A549 (cell line): Measurements from ENCODE around the gene HNRNPR. TPM values are rescaled to one million over a fixed set of nuclear protein-coding genes. Genes with fewer than 3 reads are reported as not detected.

Experiments used
- ATAC-seq, 2 experiments: fragments of 200-7000 bp in 1 of 2; fragments of >200 bp in 1 of 2; cut with Nextera tagmentation in 1 of 2; cut with Tn5 transposase in 1 of 2; 3 replicates each; pipeline versions ENCODE4 v1.8.0 to v1.9.1; 2018 to 2020; ENCODE audit warnings: mild to moderate bottlenecking in 1 of 2, moderate library complexity in 1 of 2
- CTCF ChIA-PET: fragments of 300-600 bp; sonication (Branson Sonifier 250); formaldehyde crosslinking; extraction: SDS; loops from one replicate; lab custom pipeline; 2021; ENCODE audit warnings: antibody characterized with exemption, inconsistent platforms; lab: Yijun Ruan, JAX
- POLR2A ChIA-PET: fragments of 350-600 bp; formaldehyde crosslinking; extraction: SDS; loops from one replicate; lab custom pipeline; 2021; ENCODE audit warnings: antibody characterized with exemption, inconsistent platforms; lab: Yijun Ruan, JAX
- DNase-seq, 2 experiments: peaks; one replicate each; pipeline versions ENCODE4 v3.0.0 to v3.0.0-alpha.2; 2011 to 2016; ENCODE audit warnings: low read depth in 1 of 2, low spot score in 1 of 2
- FAIRE-seq: peaks from 2 replicates; lab custom pipeline; 2011; peaks lifted over from hg19 to GRCh38; lab: Jason Lieb, UNC
- H3K27ac ChIP-seq, 2 experiments: fragments of >200 bp; sonication (Bioruptor Twin); formaldehyde crosslinking; 3 replicates each; pipeline ENCODE4 v1.5.1; 2016 to 2017
- H3K4me1 ChIP-seq: fragments of >200 bp; sonication (Bioruptor Twin); formaldehyde crosslinking; 3 replicates; pipeline ENCODE4 v1.6.1; 2016
- H3K4me2 ChIP-seq: fragments of >200 bp; sonication (Bioruptor Twin); formaldehyde crosslinking; 3 replicates; pipeline ENCODE4 v1.6.1; 2016
- H3K4me3 ChIP-seq: fragments of >200 bp; sonication (Bioruptor Twin); formaldehyde crosslinking; 3 replicates; pipeline ENCODE4 v1.5.1; 2016
- H3K9me3 ChIP-seq: fragments of >200 bp; sonication (Bioruptor Twin); formaldehyde crosslinking; 3 replicates; pipeline ENCODE4 v1.6.1; 2016
- CBX8 ChIP-seq: fragments of 200-600 bp; sonication (generic); IDR thresholded peaks from 2 replicates; pipeline ENCODE4 v1.6.1; 2016
- CEBPB ChIP-seq, 2 experiments: fragments of >200 bp in 1 of 2; sonication (Bioruptor Twin) in 1 of 2; formaldehyde crosslinking in 1 of 2; IDR thresholded peaks; 2 replicates each; pipeline ENCODE4 v1.6.1; 2012 to 2016
- CHD4 ChIP-seq: fragments of 200-600 bp; sonication (generic); IDR thresholded peaks from 2 replicates; pipeline ENCODE4 v1.6.1; 2016; ENCODE audit warnings: antibody characterized with exemption, mild to moderate bottlenecking, borderline replicate concordance
- EHF ChIP-seq: fragments of 250-450 bp; sonication (Bioruptor Pico); IDR thresholded peaks from 2 replicates; pipeline ENCODE4 v1.5.0; 2020; ENCODE audit warnings: mild to moderate bottlenecking
- FOSB ChIP-seq: fragments of 250-450 bp; sonication (Bioruptor Pico); IDR thresholded peaks from 2 replicates; pipeline ENCODE4 v1.5.0; 2020; ENCODE audit warnings: mild to moderate bottlenecking, moderate library complexity
- FOSL2 ChIP-seq, 2 experiments: fragments of 450-650 bp in 1 of 2; fragments of >200 bp in 1 of 2; sonication (Bioruptor Twin) in 1 of 2; formaldehyde crosslinking; IDR thresholded peaks; 2 replicates each; pipeline versions ENCODE4 v1.5.0 to v1.6.1; 2016 to 2020; ENCODE audit warnings: mild to moderate bottlenecking in 1 of 2, moderate library complexity in 1 of 2
- FOXS1 ChIP-seq: fragments of 250-450 bp; sonication (Bioruptor Pico); IDR thresholded peaks from 2 replicates; pipeline ENCODE4 v1.5.0; 2020; ENCODE audit warnings: mild to moderate bottlenecking, moderate library complexity
- GATA3 ChIP-seq: IDR thresholded peaks from 2 replicates; pipeline ENCODE4 v1.6.1; 2012; ENCODE audit warnings: borderline replicate concordance
- HDAC2 ChIP-seq: fragments of 200-600 bp; sonication (generic); IDR thresholded peaks from 2 replicates; pipeline ENCODE4 v1.6.1; 2016
- HEYL ChIP-seq: fragments of 250-450 bp; sonication (Bioruptor Pico); IDR thresholded peaks from 2 replicates; pipeline ENCODE4 v1.8.0; 2021; ENCODE audit warnings: mild to moderate bottlenecking, moderate library complexity
- HOXA7 ChIP-seq: fragments of 250-450 bp; sonication (Bioruptor Pico); IDR thresholded peaks from 2 replicates; pipeline ENCODE4 v1.5.0; 2020; ENCODE audit warnings: mild to moderate bottlenecking, moderate library complexity
- JUNB ChIP-seq: fragments of >200 bp; sonication (Bioruptor Twin); formaldehyde crosslinking; IDR thresholded peaks from 2 replicates; pipeline ENCODE4 v1.6.1; 2016
- MAFK ChIP-seq: fragments of 450-650 bp; IDR thresholded peaks from 2 replicates; pipeline ENCODE4 v1.6.1; 2014; ENCODE audit not compliant: partially characterized antibody
- MAZ ChIP-seq: fragments of 150-350 bp; IDR thresholded peaks from 2 replicates; pipeline ENCODE4 v1.6.1; 2014; ENCODE audit warnings: antibody characterized with exemption, low read depth, low read length, borderline replicate concordance
- NPAS2 ChIP-seq: fragments of 250-450 bp; sonication (Bioruptor Pico); IDR thresholded peaks from 2 replicates; pipeline ENCODE4 v1.8.0; 2022; ENCODE audit warnings: mild to moderate bottlenecking, moderate library complexity, borderline replicate concordance
- NR3C1 ChIP-seq: fragments of >200 bp; sonication (Bioruptor Twin); formaldehyde crosslinking; IDR thresholded peaks from 3 replicates; pipeline ENCODE4 v1.6.1; 2017
- RCOR1 ChIP-seq: fragments of 150-350 bp; IDR thresholded peaks from 2 replicates; pipeline ENCODE4 v1.6.1; 2014; ENCODE audit warnings: antibody characterized with exemption, low read length, low read depth
- RFX5 ChIP-seq: fragments of 450-650 bp; IDR thresholded peaks from 2 replicates; pipeline ENCODE4 v1.7.1; 2014; ENCODE audit warnings: antibody characterized with exemption, mild to moderate bottlenecking, moderate library complexity
- TFCP2L1 ChIP-seq: fragments of 250-450 bp; sonication (Bioruptor Pico); IDR thresholded peaks from 2 replicates; pipeline ENCODE4 v1.5.0; 2021; ENCODE audit warnings: mild to moderate bottlenecking
- ZC3H11A ChIP-seq: fragments of 450-650 bp; IDR thresholded peaks from 2 replicates; pipeline ENCODE4 v1.6.1; 2014; ENCODE audit warnings: antibody characterized with exemption, mild to moderate bottlenecking
- ZFP36 ChIP-seq: fragments of 450-650 bp; IDR thresholded peaks from 2 replicates; pipeline ENCODE4 v1.6.1; 2014; ENCODE audit warnings: borderline replicate concordance; ENCODE audit not compliant: partially characterized antibody
- ZNF302 ChIP-seq: fragments of 250-450 bp; sonication (Bioruptor Pico); IDR thresholded peaks from 2 replicates; pipeline ENCODE4 v1.9.0; 2021; ENCODE audit warnings: inconsistent platforms, mild to moderate bottlenecking, moderate library complexity
- WGBS: methylation state at CpG from one replicate; pipeline ENCODE4 v1.1.6; 2017; ENCODE audit errors: missing lambda C conversion rate; 5-methylcytosine and 5-hydroxymethylcytosine counted together
- polyA plus RNA-seq, 4 experiments: library from polyadenylated mRNA; depleted of rRNA in 3 of 4; stranded (reverse); fragments of >200 nt; fragmentation: RNase III in 1 of 4; extraction: RNeasy Plus Mini Kit Qiagen cat#74134 plus additional on column Dnase treatment in 1 of 4; gene quantifications; 2 replicates in 3 of 4; 3 replicates in 1 of 4; pipeline ENCODE4 v1.2.3, GENCODE V29; 2011 to 2017
- TF ChIP-seq, protein P1 (sequence below): fragments of >200 bp; sonication (Bioruptor Twin); formaldehyde crosslinking; IDR thresholded peaks from 3 replicates; pipeline ENCODE4 v1.6.1; 2016
- TF ChIP-seq, protein P2 (sequence below): IDR thresholded peaks from 2 replicates; pipeline ENCODE4 v1.6.1; 2012

The HNRNPR gene
- polyA plus RNA-seq, 2 of the 4 experiments (the other 2 are of a cell fraction): 237 to 281 TPM

DNA sequence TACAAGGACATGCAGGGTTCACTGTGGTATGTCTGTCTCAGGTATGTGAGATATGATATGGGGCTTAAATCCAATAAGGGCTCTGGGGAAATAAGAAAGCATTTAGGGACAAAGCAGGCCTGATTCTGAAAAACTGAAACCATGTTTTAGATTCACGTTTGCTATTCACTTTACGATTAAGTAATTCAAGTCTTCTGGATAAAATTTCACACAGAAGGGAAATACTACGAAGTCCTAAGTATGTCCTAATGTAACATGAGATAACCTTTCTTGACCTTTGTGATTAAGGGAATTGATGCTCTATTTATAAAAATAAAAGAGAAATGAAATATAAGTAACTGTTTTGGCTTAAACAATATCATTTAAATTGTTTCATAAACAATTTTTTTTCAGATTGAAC is 55.4 kb downstream of the HNRNPR start:
- H3K4me1 ChIP-seq: peaks cover 13% of the 10 kb centered on the region
- POLR2A ChIA-PET: no interaction called here
- CTCF ChIA-PET: no interaction called here
- ATAC-seq (no peak), FAIRE-seq (no peak), DNase-seq (no peak)
- no peak overlapping the region for H3K4me2 ChIP-seq
- H3K27ac ChIP-seq: no peak overlapping the region
- H3K4me3 ChIP-seq: no peak overlapping the region
- 93% methylated on average over 3 of the region's 3 CpGs for WGBS
- no peak for TF ChIP-seq GATA3
- TF ChIP-seq NPAS2: no peak
- TF ChIP-seq FOSL2 (IDR thresholded peaks at IDR 0.05): no peak
- no peak for TF ChIP-seq FOSL2 (CRISPR knock-in tag; IDR thresholded peaks at IDR 0.05)
- TF ChIP-seq MAZ: no peak
- no peak for TF ChIP-seq RCOR1
- TF ChIP-seq TFCP2L1 (CRISPR knock-in tag): no peak
- TF ChIP-seq, protein P1, sequence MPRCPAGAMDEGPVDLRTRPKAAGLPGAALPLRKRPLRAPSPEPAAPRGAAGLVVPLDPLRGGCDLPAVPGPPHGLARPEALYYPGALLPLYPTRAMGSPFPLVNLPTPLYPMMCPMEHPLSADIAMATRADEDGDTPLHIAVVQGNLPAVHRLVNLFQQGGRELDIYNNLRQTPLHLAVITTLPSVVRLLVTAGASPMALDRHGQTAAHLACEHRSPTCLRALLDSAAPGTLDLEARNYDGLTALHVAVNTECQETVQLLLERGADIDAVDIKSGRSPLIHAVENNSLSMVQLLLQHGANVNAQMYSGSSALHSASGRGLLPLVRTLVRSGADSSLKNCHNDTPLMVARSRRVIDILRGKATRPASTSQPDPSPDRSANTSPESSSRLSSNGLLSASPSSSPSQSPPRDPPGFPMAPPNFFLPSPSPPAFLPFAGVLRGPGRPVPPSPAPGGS: no peak
- TF ChIP-seq EHF: no peak
- TF ChIP-seq FOXS1: no peak
- TF ChIP-seq ZFP36: no peak
- TF ChIP-seq ZNF302 (CRISPR knock-in tag): no peak
- H3K9me3 ChIP-seq: no peaks in the 10 kb centered on the region

DNA sequence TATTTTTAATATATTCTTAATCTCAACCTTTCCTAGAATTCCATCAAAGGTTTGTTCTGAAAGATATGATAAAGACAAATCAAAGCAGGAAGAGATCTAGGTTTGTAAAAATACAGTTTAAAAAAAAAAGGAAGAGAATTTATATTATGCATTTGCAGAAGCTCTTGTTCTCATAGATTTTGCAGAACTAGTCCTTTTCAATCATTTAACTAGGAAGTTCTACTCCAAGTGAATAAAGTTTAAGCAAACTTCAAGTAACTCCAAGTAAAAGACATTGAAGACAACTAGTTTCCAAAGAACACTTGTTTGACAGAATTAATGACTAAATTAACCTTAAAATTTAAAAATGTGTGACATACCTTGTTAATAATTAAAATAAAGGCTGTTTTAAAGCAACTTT is 55.9 kb downstream of the HNRNPR start:
- DNase-seq (no peak), FAIRE-seq (no peak), ATAC-seq (no peak)
- Histone ChIP-seq H3K4me3 (no peak overlapping the region), H3K27ac (no peak overlapping the region), H3K9me3 (no peaks in the 10 kb centered on the region), H3K4me2 (no peak overlapping the region), H3K4me1 (peaks cover 18% of the 10 kb centered on the region)
- ChIA-PET CTCF (no interaction called here), POLR2A (no interaction called here)
- TF ChIP-seq CEBPB (IDR thresholded peaks at IDR 0.05) (no peak), MAFK (no peak), HDAC2 (no peak), NR3C1 (no peak), HOXA7 (CRISPR knock-in tag) (no peak), FOSB (CRISPR knock-in tag) (no peak), NPAS2 (no peak), ZC3H11A (no peak), TFCP2L1 (CRISPR knock-in tag) (no peak), RFX5 (no peak), CHD4 (no peak), HEYL (CRISPR knock-in tag) (no peak), CBX8 (no peak), JUNB (no peak)
- TF ChIP-seq, protein P1: no peak
- TF ChIP-seq, protein P2, sequence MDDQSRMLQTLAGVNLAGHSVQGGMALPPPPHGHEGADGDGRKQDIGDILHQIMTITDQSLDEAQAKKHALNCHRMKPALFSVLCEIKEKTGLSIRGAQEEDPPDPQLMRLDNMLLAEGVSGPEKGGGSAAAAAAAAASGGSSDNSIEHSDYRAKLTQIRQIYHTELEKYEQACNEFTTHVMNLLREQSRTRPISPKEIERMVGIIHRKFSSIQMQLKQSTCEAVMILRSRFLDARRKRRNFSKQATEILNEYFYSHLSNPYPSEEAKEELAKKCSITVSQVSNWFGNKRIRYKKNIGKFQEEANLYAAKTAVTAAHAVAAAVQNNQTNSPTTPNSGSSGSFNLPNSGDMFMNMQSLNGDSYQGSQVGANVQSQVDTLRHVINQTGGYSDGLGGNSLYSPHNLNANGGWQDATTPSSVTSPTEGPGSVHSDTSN: no peak

DNA sequence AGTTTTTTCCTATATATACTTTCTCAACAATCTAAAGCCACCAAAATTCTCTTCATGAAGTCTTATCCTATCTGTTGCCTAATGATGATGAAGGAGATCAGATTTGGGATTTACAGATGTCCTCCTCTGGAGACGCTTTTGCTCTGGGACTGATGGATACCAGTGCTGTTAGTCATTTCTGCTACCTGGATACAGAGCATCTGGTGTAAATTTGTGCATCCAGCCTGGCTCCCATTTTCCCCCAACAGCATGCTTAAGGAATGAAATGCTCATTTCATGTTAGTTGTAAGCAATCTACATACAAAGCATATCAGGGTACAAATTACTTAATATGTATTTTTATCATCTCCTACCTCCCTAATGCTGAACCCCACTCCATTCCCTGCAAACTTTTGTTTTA is 57.7 kb downstream of the HNRNPR start:
- H3K9me3 ChIP-seq: no peaks in the 10 kb centered on the region
- TF ChIP-seq EHF: no peak
- WGBS: 73% methylated on average over 1 of the region's 1 CpG
- FAIRE-seq: no peak
- ATAC-seq: no peak
- peaks cover 36% of the 10 kb centered on the region for H3K4me1 ChIP-seq
- DNase-seq: no peak
- POLR2A ChIA-PET: no interaction called here
- CTCF ChIA-PET: no interaction called here
- H3K27ac ChIP-seq: no peak overlapping the region
- H3K4me2 ChIP-seq: no peak overlapping the region
- H3K4me3 ChIP-seq: no peak overlapping the region
